NCI-H2227 treated with DMSO at 0.1 percent for 48 hours (cell line): ENCODE measurements around the gene BIRC2.
"Not testable (repeated sequence)": the region's sequence is repeated elsewhere in the genome, so short reads cannot be mapped to it uniquely, and the experiment has no call there.

Experiments used
- DNase-seq: peaks from one replicate; lab custom pipeline; 2025; lab: John Stamatoyannopoulos, UW

The BIRC2 gene

GRCh38 chr11:102323542-102324251 is 23.3 kb upstream of the BIRC2 start:
- no peak for DNase-seq

- no peak for DNase-seq
Observed at GRCh38 chr11:102325088-102325487, 21.9 kb upstream of the BIRC2 start.

- DNase-seq: no peak
Observed at GRCh38 chr11:102328748-102329147, 18.3 kb upstream of the BIRC2 start.

GRCh38 chr11:102330231-102330630 is 16.8 kb upstream of the BIRC2 start:
- no peak for DNase-seq

- DNase-seq: no peak
Observed at GRCh38 chr11:102331341-102331740, 15.7 kb upstream of the BIRC2 start.

GRCh38 chr11:102332611-102332994 is 14.4 kb upstream of the BIRC2 start:
- no peak for DNase-seq

GRCh38 chr11:102338479-102339010 is 8.5 kb upstream of the BIRC2 start:
- DNase-seq: no peak

GRCh38 chr11:102341311-102341710 is 5.7 kb upstream of the BIRC2 start:
- not testable (repeated sequence) for DNase-seq

- DNase-seq: peak; percentile 42
Observed at GRCh38 chr11:102341844-102342318, 5.1 kb upstream of the BIRC2 start.

- no peak for DNase-seq
Observed at GRCh38 chr11:102343809-102344208, 3.2 kb upstream of the BIRC2 start.

- DNase-seq: no peak
Observed at GRCh38 chr11:102345904-102346303, 1.1 kb upstream of the BIRC2 start.

GRCh38 chr11:102346456-102346747 is 612 bp upstream of the BIRC2 start:
- no peak for DNase-seq

- DNase-seq: no peak
Observed at GRCh38 chr11:102347462-102348370, 702 bp downstream of the BIRC2 start.

- no peak for DNase-seq
Observed at GRCh38 chr11:102357116-102357515, 10.1 kb downstream of the BIRC2 start.

GRCh38 chr11:102359372-102359771 is 12.4 kb downstream of the BIRC2 start:
- no peak for DNase-seq

- no peak for DNase-seq
Observed at GRCh38 chr11:102360681-102361080, 13.7 kb downstream of the BIRC2 start.

- DNase-seq: no peak
Observed at GRCh38 chr11:102361086-102362031, 14.3 kb downstream of the BIRC2 start.

GRCh38 chr11:102364991-102365390 is 18.0 kb downstream of the BIRC2 start:
- DNase-seq: no peak

GRCh38 chr11:102367364-102367763 is 20.4 kb downstream of the BIRC2 start:
- DNase-seq: no peak

GRCh38 chr11:102368472-102368871 is 21.5 kb downstream of the BIRC2 start:
- DNase-seq: no peak

GRCh38 chr11:102374633-102375424 is 27.8 kb downstream of the BIRC2 start:
- DNase-seq: not testable (repeated sequence)
